Activated CD8-positive, alpha-beta T cell treated with anti-CD3 and anti-CD28 coated beads, Interleukin-2, amount 10 ng/mL, durations not matched to agents 7 days and 5 days (primary cell): ENCODE results near the gene NKAIN1. TPM values are rescaled to one million over a fixed set of nuclear protein-coding genes. Genes with fewer than 3 reads are reported as not detected.

ENCODE experiments used
- total RNA-seq, 2 experiments: library from RNA; stranded (reverse); gene quantifications; one replicate each; pipeline ENCODE4 v1.2.3, GENCODE V29; 2021

The NKAIN1 gene
- total RNA-seq, 2 experiments from 2014 or later, result 0.63 to 2.0 TPM

Other genes with a start within 250 kb of the NKAIN1 start
- gene PUM1, start 174.2 kb downstream of the NKAIN1 start, total RNA-seq, result 10 to 100 TPM; 91.0 to 94.9 TPM
- 100 to 1,000 TPM in 1 of 2 experiments, 10 to 100 TPM in 1; 94.9 to 103 TPM for gene SNRNP40, start 56.9 kb upstream of the NKAIN1 start, total RNA-seq
- gene ZCCHC17, start 57.1 kb upstream of the NKAIN1 start, total RNA-seq, result 10 to 100 TPM; 25.9 to 27.9 TPM
- gene FABP3, start 133.2 kb upstream of the NKAIN1 start, total RNA-seq, result not detected
- under 1 TPM in 1 of 2 experiments, not detected in 1; 0.13 TPM for gene SERINC2, start 173.3 kb upstream of the NKAIN1 start, total RNA-seq